Endothelial cell of umbilical vein (primary cell): ENCODE measurements around the gene PLEKHH2. TPM values are rescaled to one million over a fixed set of nuclear protein-coding genes. Genes with fewer than 3 reads are reported as not detected.
"Not testable (repeated sequence)": the region's sequence is repeated elsewhere in the genome, so short reads cannot be mapped to it uniquely, and the experiment has no call there.

ENCODE experiments used
- BruUV-seq: library from RNA; stranded (reverse); fragments of 400-500 nt; replicated peaks from 2 replicates; lab custom pipeline; 2021; lab: Mats Ljungman, UMichigan
- CTCF ChIA-PET: fragments of 300-600, 350-600 bp; sonication (Branson Sonifier 250); formaldehyde crosslinking; loops from one replicate; lab custom pipeline; 2021; ENCODE audit warnings: antibody characterized with exemption, inconsistent platforms; lab: Charles Lee
- POLR2A ChIA-PET: fragments of 300-600, 350-600 bp; sonication (Branson Sonifier 250); formaldehyde crosslinking; loops from one replicate; lab custom pipeline; 2021; ENCODE audit warnings: antibody characterized with exemption, inconsistent platforms; lab: Charles Lee
- DNase-seq: peaks from one replicate; pipeline ENCODE4 v3.0.0-alpha.2; 2011; ENCODE audit warnings: low read depth, low spot score
- FAIRE-seq: peaks from 2 replicates; lab custom pipeline; 2011; peaks lifted over from hg19 to GRCh38; lab: Jason Lieb, UNC
- H2AFZ ChIP-seq: 2 replicates; pipeline ENCODE4 v1.6.0; 2012; ENCODE audit warnings: low read depth, low read length, control low read depth, inconsistent platforms
- H3K27ac ChIP-seq: 2 replicates; pipeline ENCODE4 v1.5.1; 2011; ENCODE audit warnings: low read depth, mild to moderate bottlenecking, control low read depth, low read length, moderate library complexity; ENCODE audit not compliant: insufficient read depth
- H3K27me3 ChIP-seq, 2 experiments: 2 replicates each; pipeline versions ENCODE4 v1.6.0 to v1.6.1; 2011; ENCODE audit warnings: low read length in 2 of 2, mixed read lengths in 1 of 2; ENCODE audit not compliant: control insufficient read depth in 2 of 2, insufficient read depth in 2 of 2
- H3K36me3 ChIP-seq, 2 experiments: 2 replicates in 1 of 2; 3 replicates in 1 of 2; pipeline ENCODE4 v1.5.1; 2011; ENCODE audit warnings: low read length in 2 of 2, mild to moderate bottlenecking in 1 of 2, moderate library complexity in 1 of 2; ENCODE audit not compliant: control insufficient read depth in 2 of 2, insufficient read depth in 2 of 2; ENCODE audit errors: extremely low read depth in 1 of 2
- H3K4me1 ChIP-seq: 3 replicates; pipeline ENCODE4 v1.5.1; 2011; ENCODE audit warnings: mild to moderate bottlenecking, low read length; ENCODE audit not compliant: control insufficient read depth, insufficient read depth; ENCODE audit errors: extremely low read depth
- H3K4me2 ChIP-seq: 2 replicates; pipeline ENCODE4 v1.6.1; 2011; ENCODE audit warnings: low read length, control low read depth, mixed read lengths; ENCODE audit not compliant: insufficient read depth
- H3K4me3 ChIP-seq, 3 experiments: fragments of 200-600 bp in 1 of 3; sonication (generic), shearing (Covaris generic) in 1 of 3; replicated peaks in 1 of 3; 2 replicates each; pipeline ENCODE4 v1.5.1; 2011 to 2016; ENCODE audit warnings: control low read depth in 3 of 3, low read length in 3 of 3, mild to moderate bottlenecking in 2 of 3, inconsistent platforms in 1 of 3, low read depth in 1 of 3, moderate library complexity in 1 of 3; ENCODE audit not compliant: insufficient read depth in 1 of 3
- H3K79me2 ChIP-seq: 2 replicates; pipeline ENCODE4 v1.6.0; 2012; ENCODE audit warnings: low read length, inconsistent platforms; ENCODE audit not compliant: control insufficient read depth, insufficient read depth
- H3K9ac ChIP-seq: replicated peaks from 2 replicates; pipeline ENCODE3; 2011; ENCODE audit warnings: low read length, control low read depth; ENCODE audit not compliant: insufficient read depth; ENCODE audit errors: extremely low read depth
- H3K9me1 ChIP-seq: replicated peaks from 3 replicates; pipeline ENCODE4 v1.6.0; 2011; ENCODE audit warnings: mild to moderate bottlenecking, low read length; ENCODE audit not compliant: control insufficient read depth, insufficient read depth; ENCODE audit errors: extremely low read depth
- H3K9me3 ChIP-seq: replicated peaks from 2 replicates; pipeline ENCODE4 v1.5.1; 2012; ENCODE audit warnings: low read length, inconsistent platforms; ENCODE audit not compliant: control insufficient read depth, insufficient read depth
- H4K20me1 ChIP-seq: replicated peaks from 2 replicates; pipeline ENCODE3; 2011; ENCODE audit warnings: mild to moderate bottlenecking, low read length; ENCODE audit not compliant: control insufficient read depth, insufficient read depth; ENCODE audit errors: extremely low read depth
- GATA2 ChIP-seq: IDR thresholded peaks from 2 replicates; pipeline ENCODE4 v1.7.0; 2011; ENCODE audit warnings: low read depth, mild to moderate bottlenecking, moderate library complexity, mixed read lengths, low read length; ENCODE audit not compliant: insufficient read length, insufficient read depth
- POLR2AphosphoS5 ChIP-seq: IDR thresholded peaks from 2 replicates; pipeline ENCODE4 v1.6.1; 2012; ENCODE audit warnings: low read depth, mild to moderate bottlenecking, control low read depth, low read length, moderate library complexity; ENCODE audit not compliant: insufficient read depth
- dilution Hi-C: fragments of 300-500 bp; cut with MboI; formaldehyde crosslinking; loops from one replicate; pipeline ENCODE4 v1.15.0; 2019; ENCODE audit warnings: low sequenced_read_pairs; ENCODE audit not compliant: extremely low pct_ligation_motif_present
- intact Hi-C: fragments of 100-400 bp; cut with micrococcal nuclease; formaldehyde crosslinking; loops from one replicate; pipeline ENCODE4 v1.10.0; 2022
- polyA plus RNA-seq, 4 experiments: library from polyadenylated mRNA; depleted of rRNA in 3 of 4; stranded (reverse) in 3 of 4; unstranded in 1 of 4; fragments of >200 nt; gene quantifications; 2 replicates each; pipeline versions ENCODE4 v1.2.1 to v1.2.3, GENCODE V29; 2011 to 2012; ENCODE audit warnings: missing spikeins in 1 of 4
- total RNA-seq: library from RNA; stranded (reverse); gene quantifications from 2 replicates; pipeline ENCODE4 v1.2.3, GENCODE V29; 2021

The PLEKHH2 gene
- total and polyA plus RNA-seq, 2 donors (not counting 3 experiments of a cell fraction or from before 2014, with no cell fraction given): 0.41 to 0.58 TPM

DNA sequence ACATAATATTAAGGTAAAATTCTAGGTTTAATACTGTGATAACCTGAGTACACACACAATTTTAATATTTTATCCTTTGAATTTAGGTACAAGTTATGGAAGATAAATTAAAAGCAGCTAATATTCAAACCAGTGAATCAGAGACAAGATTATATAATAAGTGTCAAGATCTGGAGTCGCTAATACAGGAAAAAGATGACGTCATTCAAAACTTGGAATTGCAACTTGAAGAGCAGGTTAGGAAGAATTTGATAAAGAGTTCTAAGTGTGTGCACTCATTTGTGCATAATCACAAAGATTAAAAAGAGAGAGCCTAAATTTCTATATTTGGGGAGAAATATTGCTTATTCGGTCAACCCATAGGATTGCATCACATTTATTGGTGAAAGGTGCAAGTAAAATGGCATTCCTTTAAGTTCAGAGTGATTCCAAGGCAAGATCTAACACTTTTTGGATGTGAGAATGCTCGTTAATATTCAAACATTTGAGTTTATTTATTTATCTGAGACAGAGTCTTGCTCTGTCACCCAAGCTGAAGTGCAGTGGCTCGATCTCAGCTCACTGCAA, 55.5 kb downstream of the PLEKHH2 start:
- TF ChIP-seq POLR2AphosphoS5 (no peak), GATA2 (no peak)
- Histone ChIP-seq H3K9me1 (no peaks in the 10 kb centered on the region), H3K9ac (no peak overlapping the region), H3K9me3 (no peaks in the 10 kb centered on the region), H3K4me3 (no peak overlapping the region), H3K36me3 (no peaks in the 10 kb centered on the region), H3K4me1 (no peaks in the 10 kb centered on the region), H3K4me2 (no peak overlapping the region), H3K27ac (no peak overlapping the region), H4K20me1 (no peaks in the 10 kb centered on the region), H3K27me3 (no peaks in the 10 kb centered on the region), H3K79me2 (no peaks in the 10 kb centered on the region), H2AFZ (no peak overlapping the region)
- CTCF ChIA-PET: no interaction called here
- DNase-seq: no peak
- intact Hi-C loops: no loop called here
- POLR2A ChIA-PET: no interaction called here
- dilution Hi-C loops: no loop called here
- BruUV-seq: no TSS peak
- FAIRE-seq: no peak

- BruUV-seq, POLR2A ChIA-PET, H3K4me1 ChIP-seq, H3K9me3 ChIP-seq, H3K9me1 ChIP-seq, dilution Hi-C loops, H3K27ac ChIP-seq, FAIRE-seq, H4K20me1 ChIP-seq, H2AFZ ChIP-seq, H3K36me3 ChIP-seq, intact Hi-C loops, H3K27me3 ChIP-seq, H3K4me2 ChIP-seq, H3K79me2 ChIP-seq, H3K9ac ChIP-seq, DNase-seq, H3K4me3 ChIP-seq: not testable (repeated sequence)
- CTCF ChIA-PET: interaction anchor here (1.1 to 2.5 kb wide), 2 partner anchors 10 kb away, joined by 4 to 12 read pairs; no protein-coding TSS in a partner anchor
Measured at GRCh38 chr2:43698140-43698539, 61.1 kb downstream of the PLEKHH2 start.
